Neural progenitor cell (in vitro differentiated cells): ENCODE data around the gene ZCCHC7.
"Not testable (repeated sequence)": the region's sequence is repeated elsewhere in the genome, so short reads cannot be mapped to it uniquely, and the experiment has no call there.

Experiments
- EZH2phosphoT487 ChIP-seq: fragments of 200-600 bp; sonication (generic); IDR thresholded peaks from 2 replicates; pipeline ENCODE4 v1.6.1; 2017; ENCODE audit warnings: antibody characterized with exemption
- TF ChIP-seq, protein P1 (sequence below): fragments of 200-600 bp; sonication (generic); IDR thresholded peaks from 2 replicates; pipeline ENCODE4 v1.5.1; 2017; ENCODE audit warnings: antibody characterized with exemption, mild to moderate bottlenecking

DNA sequence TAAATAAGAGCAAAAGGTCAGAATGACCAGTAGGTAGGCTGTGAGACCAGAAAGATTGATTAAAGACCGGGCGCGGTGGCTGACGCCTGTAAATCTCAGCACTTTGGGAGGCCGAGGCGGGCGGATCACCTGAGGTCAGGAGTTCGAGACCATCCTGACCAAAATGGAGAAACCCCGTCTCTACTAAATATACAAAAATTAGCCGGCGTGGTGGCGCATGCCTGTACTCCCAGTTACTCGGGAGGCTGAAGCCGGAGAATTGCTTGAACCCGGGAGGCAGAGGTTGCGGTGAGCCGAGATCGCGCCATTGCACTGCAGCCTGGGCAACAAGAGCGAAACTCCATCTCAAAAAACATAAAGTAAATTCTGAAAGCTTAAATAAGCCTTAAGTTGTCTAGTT is 38.9 kb upstream of the ZCCHC7 start:
- TF ChIP-seq, protein P1, sequence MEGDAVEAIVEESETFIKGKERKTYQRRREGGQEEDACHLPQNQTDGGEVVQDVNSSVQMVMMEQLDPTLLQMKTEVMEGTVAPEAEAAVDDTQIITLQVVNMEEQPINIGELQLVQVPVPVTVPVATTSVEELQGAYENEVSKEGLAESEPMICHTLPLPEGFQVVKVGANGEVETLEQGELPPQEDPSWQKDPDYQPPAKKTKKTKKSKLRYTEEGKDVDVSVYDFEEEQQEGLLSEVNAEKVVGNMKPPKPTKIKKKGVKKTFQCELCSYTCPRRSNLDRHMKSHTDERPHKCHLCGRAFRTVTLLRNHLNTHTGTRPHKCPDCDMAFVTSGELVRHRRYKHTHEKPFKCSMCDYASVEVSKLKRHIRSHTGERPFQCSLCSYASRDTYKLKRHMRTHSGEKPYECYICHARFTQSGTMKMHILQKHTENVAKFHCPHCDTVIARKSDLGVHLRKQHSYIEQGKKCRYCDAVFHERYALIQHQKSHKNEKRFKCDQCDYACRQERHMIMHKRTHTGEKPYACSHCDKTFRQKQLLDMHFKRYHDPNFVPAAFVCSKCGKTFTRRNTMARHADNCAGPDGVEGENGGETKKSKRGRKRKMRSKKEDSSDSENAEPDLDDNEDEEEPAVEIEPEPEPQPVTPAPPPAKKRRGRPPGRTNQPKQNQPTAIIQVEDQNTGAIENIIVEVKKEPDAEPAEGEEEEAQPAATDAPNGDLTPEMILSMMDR = not testable (repeated sequence)
- not testable (repeated sequence) for TF ChIP-seq EZH2phosphoT487
